Body of pancreas (tissue), 4 donors: ENCODE data around the gene RXFP4.

Source experiments
- CTCF ChIP-seq, 7 experiments: fragments of 450-650 bp in 4 of 7; fragments of 200-600 bp in 3 of 7; sonication (generic) in 3 of 7; IDR thresholded peaks; one replicate each; pipeline ENCODE4 v1.5.1; 2016 to 2019; ENCODE audit warnings: antibody characterized with exemption in 7 of 7
- POLR2A ChIP-seq, 3 donors: fragments of 450-650 bp; IDR thresholded peaks; one replicate each; pipeline ENCODE4 v1.6.1; 2016; ENCODE audit warnings: antibody characterized with exemption in 3 of 3, mild to moderate bottlenecking in 2 of 3

- TF ChIP-seq POLR2A (IDR thresholded peaks at IDR 0.05) (no peak), CTCF (IDR thresholded peaks at IDR 0.05) (no peak)
These were observed 11.1 kb downstream of the RXFP4 start for GRCh38 chr1:155952505-155952890.
